GM23248 (cell line): ENCODE data around the gene SEC24C.

Experiments
- EZH2 ChIP-seq: fragments of 200-600 bp; sonication (generic); IDR thresholded peaks from 2 replicates; pipeline ENCODE4 v1.6.1; 2018; ENCODE audit warnings: antibody characterized with exemption, mild to moderate bottlenecking; ENCODE audit not compliant: insufficient read depth, poor library complexity, severe bottlenecking
- EZH2phosphoT487 ChIP-seq: fragments of 200-600 bp; sonication (generic); IDR thresholded peaks from 2 replicates; pipeline ENCODE4 v1.6.1; 2018; ENCODE audit warnings: antibody characterized with exemption, moderate library complexity, mild to moderate bottlenecking, low read depth; ENCODE audit not compliant: insufficient read depth

- no peak for TF ChIP-seq EZH2
- no peak for TF ChIP-seq EZH2phosphoT487
These were observed 20.7 kb upstream of the SEC24C start for GRCh38 chr10:73723516-73723915.
